Activated CD8-positive, alpha-beta memory T cell treated with anti-CD3 and anti-CD28 coated beads, Interleukin-2, amount 50 U/mL, for 1 hour (primary cell): ENCODE measurements around the gene GOT2.
"Not testable (repeated sequence)": the region's sequence is repeated elsewhere in the genome, so short reads cannot be mapped to it uniquely, and the experiment has no call there.

Source experiments
- DNase-seq: peaks from one replicate; pipeline ENCODE4 v3.0.0-alpha.2; 2020; ENCODE audit errors: extremely low read depth

Gene GOT2

DNA sequence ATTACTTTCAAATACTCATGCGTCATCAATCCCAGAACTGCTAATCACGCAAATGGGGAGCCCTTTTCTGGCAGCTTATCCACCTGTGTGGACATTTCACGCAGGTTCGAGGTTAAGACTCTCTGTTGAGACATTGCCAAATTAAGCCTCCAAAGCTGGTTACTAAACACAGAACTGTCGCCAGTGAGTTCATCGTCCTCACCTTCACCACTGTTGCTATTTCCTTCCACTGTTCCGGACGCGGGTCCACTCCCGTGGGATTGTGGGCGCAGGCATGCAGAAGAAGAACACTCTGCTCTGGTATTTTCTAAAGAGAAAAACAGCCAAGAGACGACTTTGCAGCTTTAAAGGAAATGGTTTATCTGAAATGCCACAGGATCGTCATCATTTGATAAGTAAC is 16.1 kb downstream of the GOT2 start:
- no peak for DNase-seq

DNA sequence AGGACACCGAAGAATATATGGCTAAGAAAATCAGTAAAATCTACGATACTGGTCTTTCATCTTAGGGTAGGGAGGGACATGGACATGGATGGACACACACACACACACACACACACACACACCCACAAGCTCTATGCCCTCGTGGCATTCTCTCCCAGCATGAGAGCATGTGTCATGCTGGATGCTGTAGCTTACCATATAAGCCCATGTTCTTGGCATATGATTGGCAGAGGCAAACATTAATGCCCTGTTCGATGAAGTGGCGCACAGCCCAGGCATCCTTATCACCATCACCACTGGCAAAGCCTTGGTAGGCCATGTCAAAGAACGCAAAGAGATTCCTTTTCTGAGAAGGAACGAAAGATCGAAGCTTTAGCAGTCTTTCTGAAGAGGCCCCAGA is 17.6 kb downstream of the GOT2 start:
- no peak for DNase-seq

DNA sequence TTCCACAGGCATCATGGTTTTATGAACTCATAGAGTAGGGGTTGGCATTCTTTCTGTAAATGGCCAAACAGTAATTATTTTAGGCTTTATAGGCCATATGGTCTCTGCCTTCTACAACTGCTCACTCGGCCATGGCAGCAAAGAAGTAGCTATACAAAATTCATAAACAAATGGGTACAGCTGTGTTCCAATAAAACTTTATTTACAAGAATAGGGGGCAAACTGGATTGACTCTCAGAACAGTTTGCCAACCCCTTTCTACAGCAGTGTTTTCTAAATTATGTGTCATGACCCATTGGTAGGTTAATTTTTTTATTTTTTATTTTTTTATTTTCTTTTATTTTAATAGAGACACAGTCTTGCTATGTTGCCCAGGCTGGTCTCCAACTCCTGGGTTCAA is 20.4 kb downstream of the GOT2 start:
- no peak for DNase-seq

DNA sequence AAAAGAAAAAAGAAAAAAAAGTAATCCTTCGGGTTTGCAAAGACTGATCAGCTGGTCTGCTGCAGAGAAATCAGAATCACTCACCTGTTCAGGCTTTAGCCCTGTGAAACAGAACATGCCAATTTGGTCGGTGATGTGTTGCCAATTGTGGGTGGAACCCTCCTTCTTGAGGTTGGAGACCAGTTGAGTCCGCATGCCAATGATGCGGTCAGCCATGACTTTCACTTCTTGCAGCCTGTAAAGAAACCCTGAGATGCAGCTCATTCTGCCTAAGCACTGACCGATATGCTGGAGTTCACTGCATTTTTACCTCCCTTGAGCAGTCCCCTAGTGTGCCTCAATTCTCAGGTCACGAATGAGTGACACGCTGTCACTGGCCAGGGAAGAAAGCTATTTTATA is 24.8 kb downstream of the GOT2 start:
- no peak for DNase-seq

DNA sequence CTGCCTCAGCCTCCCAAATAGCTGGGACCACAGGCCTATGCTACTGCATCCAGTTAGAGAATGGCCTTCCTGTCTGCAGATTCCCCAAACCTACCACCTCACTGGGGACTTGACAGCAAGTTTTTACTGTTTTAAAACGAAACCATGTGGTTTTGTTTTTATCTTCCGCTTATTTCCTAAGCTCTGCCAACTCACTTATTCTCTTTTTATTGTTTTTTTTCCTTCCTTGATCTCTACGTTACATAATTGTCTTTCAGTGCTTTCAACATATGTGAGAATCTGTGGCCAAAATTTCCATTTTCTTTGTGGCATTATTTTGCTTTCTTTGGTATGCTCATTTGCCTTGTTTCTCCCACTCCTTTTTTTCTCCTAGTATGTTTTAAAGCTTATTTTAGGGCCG is 35.0 kb downstream of the GOT2 start:
- DNase-seq: no peak

DNA sequence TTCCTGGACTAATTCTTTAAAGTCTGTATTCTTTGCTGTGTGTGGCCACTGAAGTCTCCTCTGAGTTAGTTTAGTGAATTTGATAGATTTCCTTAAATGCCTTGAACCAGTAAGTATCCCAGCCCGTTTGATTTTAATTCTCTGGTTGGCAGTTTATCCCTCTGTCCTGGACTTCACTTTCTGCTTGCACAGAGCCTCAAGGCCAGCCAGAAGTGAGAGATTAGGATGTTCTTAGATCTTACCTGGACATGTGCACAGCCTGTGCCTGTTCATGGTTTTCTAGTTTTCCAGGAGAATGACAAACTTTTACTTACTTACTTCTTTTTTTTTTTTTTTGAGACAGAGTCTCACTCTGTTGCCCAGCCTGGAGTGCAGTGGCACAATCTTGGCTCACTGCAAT is 38.7 kb downstream of the GOT2 start:
- DNase-seq: no peak

DNA sequence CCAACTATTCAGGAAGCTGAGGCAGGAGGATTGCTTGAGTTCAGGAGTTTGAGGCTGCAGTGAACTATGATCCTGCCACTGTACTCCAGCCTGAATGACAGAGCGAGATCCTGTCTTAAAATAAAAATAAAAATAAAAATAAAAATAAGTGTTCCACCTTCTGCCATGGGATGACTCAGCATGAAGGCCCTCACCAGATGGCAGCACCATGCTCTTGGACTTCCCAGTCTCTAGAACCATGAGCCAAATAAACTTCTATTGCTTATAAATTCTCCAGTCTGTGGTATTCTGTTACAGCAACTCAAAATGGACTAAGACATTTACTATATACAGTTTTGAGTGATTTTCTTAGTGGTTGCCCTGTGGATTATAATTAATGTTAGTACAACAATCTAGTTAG is 41.7 kb downstream of the GOT2 start:
- no peak for DNase-seq

DNA sequence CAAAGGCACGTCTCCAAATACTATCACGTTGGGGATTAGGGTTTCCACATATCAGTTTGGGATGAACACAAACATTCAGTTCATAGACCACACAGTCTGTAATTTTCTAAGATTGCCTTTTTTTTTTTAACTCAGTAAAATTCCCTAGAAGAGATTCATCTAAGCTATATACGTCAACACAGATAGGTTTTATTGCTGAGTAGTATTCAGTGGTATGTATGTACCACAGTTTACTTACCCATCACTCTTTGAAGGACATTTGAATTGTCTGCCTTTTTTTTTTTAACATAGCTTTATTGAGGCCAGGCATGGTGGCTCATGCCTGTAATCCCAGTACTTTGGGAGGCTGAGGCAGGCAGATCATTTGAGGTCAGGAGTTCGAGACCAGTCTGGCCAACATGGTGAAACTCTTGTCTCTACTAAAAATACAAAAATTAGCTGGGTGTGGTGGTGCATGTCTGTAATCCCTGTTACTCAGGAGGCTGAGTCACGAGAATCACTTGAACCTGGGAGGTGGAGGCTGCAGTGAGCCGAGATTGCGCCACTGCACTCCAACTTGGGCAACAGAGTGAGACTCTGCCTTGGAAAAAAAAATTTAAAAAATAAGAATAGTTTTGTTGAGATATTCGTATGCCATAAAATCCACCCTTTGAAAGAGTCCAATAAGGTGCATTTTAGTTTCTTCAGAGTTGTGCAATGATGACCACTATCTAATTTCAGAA is 47.0 kb downstream of the GOT2 start:
- DNase-seq: not testable (repeated sequence)

DNA sequence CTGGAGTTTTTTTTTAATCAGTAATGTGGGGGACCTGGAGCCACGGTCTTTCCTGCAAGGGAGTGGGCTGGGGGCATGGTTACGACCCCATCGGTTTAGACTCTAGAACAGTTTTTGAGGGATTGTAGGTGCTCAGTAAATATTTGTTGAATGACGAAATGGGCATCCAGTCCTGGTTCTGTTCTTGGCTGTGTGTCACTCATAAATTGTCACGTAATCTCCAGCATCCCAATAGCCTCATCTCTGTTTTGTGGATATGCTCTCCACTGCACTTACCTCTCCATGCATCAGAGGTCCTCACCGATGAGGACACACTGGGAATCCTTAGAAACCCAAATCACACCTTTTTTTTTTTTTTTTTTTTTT is 49.0 kb downstream of the GOT2 start:
- no peak for DNase-seq

DNA sequence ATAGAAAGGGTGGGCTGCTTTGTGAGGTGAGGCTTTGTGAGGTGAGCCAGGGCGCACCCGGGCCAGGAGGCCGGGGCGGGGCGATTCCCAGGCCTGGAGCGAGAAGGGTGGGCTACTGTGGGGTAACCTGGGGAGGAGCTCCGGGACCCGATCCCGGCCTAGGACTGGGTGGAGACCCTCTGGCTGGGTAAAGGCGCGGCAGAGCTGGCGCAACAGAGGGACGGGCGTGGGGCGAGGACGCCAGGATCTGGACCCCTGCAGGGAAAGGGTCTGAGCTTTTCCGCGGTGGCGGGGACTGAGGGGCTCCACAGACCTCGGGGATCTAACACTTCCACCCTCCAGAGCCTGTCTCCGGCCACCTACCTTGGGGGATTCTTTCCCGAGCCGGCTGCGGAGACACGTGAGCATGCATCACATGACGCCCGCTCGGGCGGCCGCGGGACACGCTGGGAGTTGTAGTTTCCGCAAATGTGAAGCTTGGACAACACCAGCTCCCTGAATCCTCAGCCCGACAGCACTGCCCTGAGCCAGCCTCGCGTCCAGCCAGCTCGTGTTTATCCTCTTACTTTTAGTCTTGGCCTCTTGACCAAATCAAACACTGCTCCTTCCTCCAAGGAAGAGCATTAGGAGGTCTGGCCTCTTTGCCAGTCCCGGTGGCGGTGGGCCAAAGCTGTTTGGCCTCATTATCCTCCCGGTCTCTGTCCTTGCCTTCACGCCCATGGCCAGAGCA is 49.6 kb downstream of the GOT2 start, which contains the start of gene SLC38A7:
SLC38A7 (minus strand) TSS at position 417 of the 730 bp plus-strand sequence. CDS start 4,644 bp downstream, outside the sequence.
- DNase-seq: peak; percentile 14

DNA sequence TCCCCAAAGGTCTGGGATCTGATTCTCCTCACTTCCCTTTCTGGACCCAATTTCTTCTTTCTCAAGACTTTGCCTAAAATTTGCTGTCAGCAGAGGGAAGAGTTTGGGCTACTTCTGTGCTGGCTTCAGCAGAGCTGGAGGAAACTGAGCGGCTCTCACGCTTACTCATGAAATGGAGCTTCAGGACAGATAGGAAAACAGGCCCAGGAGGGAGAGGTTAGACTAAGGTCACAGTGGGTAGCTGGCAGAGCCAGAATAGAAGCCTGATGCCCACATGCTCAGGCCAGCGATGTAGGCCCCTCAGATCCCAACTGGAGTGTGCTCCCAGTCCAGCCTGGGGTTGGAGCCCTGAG is 50.1 kb downstream of the GOT2 start:
- DNase-seq: no peak

DNA sequence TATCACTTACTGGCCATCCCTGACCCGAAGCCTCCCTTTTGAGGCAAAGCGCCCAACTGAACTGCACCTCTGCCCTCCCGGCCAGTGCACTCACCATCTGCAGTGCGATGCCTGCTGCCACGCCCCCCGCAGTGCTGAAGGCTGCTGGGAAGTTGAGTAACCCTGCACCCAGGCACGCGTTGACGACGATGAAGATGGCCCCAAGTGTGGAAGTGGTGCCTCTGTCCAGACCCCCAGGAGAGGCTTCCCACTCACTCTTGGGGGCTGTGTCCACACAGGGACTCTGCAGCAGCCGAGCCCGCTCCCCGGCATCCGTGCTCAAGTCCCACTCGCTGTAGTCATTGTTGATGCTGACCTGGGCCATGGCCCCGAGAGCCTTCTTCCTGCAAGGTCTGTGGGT is 54.4 kb downstream of the GOT2 start:
- DNase-seq: no peak

DNA sequence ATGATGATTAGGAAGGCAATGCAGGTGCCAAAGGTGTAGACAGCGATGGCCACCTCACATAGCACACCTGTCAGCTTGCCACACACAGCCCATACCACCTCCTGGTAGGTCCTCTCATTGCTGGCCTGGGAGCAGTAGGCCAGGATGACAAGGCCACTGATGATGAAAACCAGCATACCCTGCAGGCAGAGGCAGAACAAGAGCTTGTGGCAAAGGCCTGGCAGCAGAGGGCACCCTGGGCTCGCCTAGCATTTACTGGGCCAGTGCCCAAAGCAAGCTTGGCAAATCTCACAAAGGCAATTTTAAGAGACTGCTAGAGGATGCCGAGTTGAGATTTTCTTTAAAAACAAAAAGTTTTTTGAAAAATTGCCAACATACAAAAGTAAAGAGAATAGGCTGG is 55.4 kb downstream of the GOT2 start:
- DNase-seq: no peak

DNA sequence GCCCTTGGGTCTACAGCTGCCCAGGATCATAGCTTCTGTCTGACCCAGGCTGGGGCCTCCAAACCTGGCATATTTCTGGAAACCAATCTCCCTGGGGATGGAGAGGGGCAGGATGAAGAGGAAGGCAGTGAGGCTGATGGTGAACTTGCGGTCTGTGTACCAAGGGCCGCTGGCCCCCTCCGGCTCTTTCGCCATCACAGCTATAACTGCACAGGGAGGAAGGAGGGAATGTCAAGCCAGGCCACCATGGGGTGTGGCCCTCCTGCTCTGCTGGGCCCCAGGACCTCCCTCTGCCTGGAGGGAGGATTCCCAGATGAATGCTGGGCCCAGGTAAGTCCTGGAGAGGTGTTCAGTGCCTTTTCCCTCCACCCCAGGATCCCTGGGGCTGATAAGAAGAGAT is 55.8 kb downstream of the GOT2 start:
- DNase-seq: no peak

DNA sequence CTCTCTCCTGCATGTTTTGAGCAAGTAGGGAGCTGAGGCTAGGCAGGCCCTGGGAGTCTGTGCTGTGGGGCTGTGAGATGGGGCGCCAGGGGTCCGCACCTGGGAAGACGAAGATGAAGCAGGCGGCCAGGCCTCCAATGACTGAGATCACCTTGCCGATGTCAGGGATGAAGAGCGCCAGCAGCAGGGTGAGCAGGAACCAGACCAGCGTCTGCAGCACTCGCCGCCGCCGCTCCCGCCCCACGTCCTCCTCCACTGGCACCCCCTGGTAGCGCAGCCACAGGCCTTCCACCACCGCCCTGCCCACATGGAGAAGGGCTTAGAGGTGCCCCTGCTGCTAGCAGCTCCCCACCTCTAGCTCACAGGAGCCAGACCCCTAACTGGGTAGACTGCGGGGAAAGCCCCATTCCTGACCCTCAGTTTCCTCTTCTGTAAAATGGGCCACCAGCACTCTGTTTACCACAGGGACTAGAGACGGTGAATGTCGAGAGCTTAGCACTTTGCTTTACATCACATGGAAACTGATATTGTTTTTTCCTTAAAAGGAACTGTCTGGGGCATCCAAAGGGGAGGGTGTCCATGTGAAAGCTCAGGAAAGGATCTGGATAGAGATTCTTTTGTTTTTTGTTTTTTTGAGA is 63.1 kb downstream of the GOT2 start:
- no peak for DNase-seq

DNA sequence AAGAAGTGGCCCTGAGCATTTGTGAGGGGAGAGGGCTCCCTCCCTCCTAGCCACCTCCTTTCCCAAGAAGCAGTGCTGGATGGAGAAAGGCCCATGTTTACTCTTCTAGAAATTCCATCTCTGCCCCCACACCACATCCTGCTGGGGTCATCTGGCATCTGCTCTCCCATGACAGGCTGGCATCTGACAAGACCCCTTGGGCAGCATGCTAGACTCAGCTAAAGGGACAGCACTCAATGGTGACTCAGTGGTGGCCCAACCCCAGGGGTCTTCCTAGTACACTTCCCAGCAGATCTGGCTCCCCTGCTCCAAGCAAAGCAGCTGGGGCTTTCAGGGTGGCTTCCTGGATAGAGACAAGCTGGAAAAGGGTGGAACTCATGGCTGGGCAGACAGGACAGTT is 63.9 kb downstream of the GOT2 start:
- no peak for DNase-seq

DNA sequence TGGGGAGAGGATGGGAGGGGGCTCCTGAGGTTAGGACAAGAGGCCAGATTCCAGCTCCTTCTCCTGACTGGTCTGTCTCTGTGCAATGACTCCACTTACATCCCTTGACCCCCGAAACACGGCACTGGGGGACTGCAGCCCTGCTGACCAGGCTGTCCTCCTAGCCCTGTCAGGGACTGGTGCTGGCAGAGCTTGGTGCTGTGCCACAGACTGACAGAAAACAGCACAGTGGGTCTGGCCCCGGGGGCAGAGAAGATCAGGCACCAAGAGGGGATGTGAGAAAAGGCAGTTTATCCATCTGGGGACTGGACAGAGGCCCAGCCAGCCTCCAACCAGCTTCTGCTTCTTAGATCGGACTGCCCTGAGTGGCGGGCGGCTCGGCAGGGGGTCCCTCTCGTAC is 68.9 kb downstream of the GOT2 start:
- DNase-seq: no peak

DNA sequence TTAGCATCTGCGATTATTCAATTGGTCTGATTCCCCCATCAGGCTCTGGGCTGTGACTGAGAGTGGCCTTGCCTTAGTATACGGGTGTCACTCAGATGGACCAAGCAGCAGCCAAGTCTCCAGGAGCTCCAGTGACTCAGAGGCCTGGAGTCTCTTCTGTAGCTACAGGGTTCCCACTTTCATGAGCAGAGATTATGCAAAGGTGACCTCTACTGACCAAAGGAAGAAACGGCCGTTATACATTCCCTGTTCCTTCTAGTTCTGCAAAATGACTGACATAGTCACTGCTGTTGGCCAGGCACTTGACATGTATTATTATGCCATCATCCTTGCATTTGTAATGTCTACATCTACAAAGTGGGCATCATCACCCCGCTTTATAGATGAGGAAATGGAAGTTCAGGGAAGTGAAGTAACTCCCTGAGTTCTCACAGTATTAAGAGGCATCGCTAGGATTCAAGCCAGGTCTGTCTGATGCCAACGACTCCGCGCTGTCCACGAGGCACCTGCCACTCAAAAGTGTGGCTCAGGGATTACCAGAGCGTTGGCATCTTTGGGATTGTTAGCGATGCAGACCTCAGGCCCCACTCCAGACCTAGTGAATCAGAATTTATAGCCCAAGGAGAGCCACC is 72.8 kb downstream of the GOT2 start:
- no peak for DNase-seq

DNA sequence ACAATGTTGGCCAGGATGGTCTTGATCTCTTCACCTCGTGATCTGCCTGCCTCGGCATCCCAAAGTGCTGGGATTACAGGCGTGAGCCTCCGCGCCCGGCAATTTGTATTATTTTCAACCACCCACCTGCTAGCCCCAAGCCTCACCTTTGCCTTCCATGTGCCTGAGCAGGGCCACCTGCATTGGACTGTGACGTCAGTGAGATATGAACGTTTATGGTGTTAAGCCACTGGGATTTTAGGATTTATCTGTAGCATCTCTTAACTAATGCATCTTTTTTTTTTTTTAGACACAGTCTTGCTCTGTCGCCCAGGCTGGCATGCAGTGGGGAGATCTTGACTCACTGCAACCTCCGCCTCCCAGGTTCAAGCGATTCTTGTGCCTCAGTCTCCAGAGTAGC is 74.2 kb downstream of the GOT2 start:
- DNase-seq: not testable (repeated sequence)

DNA sequence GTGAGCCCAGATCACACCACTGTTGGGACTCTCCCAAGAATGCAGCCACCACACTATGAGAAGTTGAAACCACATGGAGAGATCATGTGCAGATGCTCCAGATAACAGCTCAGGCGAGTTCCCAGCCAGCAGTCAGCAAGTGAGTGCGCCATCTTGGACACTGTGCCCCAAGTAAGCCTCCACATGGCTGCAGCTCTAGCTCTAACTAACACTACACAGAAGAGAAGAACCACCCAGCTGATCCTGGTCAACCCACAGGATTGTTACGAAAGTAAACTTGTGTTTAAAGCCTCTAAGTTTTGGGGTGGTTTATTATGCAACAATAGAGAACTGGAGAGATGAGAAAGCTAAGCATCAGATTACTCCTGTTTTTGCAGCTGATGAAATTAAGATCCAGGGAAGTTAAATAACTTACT is 75.3 kb downstream of the GOT2 start:
- DNase-seq: no peak
